GM21381 (cell line): ENCODE data around the gene RGS10.
"Not testable (repeated sequence)": the region's sequence is repeated elsewhere in the genome, so short reads cannot be mapped to it uniquely, and the experiment has no call there.

Experiments
- ATAC-seq: cut with Tn5 transposase; IDR thresholded peaks from one replicate; pipeline ENCODE4 v1.9.1; 2021; ENCODE audit warnings: mild to moderate bottlenecking, moderate library complexity; ENCODE audit not compliant: unreplicated experiment

RGS10 gene

DNA sequence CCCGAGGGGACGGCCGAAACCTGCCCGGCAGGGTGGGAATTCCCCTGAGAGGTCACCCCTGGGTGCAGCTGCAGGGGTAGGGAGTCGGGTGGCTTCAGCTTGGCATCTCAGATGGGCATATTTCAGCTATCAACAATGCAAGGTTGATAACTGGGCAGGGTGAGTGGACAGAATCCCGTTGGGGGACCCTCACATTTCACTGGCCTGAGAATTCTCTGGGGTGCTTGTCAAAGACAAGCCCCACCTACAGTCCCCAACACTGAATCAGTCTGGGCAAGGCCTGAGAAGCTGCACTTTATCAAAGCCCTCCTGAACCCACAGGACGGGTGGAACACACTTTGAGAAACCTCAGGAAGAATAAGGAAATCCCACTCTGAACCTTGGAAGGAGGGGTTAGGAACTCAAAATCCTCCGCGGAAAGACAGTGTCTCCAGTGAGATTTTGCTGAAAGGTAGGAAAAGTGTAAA is 3.1 kb downstream of the RGS10 start:
- ATAC-seq, result no peak

DNA sequence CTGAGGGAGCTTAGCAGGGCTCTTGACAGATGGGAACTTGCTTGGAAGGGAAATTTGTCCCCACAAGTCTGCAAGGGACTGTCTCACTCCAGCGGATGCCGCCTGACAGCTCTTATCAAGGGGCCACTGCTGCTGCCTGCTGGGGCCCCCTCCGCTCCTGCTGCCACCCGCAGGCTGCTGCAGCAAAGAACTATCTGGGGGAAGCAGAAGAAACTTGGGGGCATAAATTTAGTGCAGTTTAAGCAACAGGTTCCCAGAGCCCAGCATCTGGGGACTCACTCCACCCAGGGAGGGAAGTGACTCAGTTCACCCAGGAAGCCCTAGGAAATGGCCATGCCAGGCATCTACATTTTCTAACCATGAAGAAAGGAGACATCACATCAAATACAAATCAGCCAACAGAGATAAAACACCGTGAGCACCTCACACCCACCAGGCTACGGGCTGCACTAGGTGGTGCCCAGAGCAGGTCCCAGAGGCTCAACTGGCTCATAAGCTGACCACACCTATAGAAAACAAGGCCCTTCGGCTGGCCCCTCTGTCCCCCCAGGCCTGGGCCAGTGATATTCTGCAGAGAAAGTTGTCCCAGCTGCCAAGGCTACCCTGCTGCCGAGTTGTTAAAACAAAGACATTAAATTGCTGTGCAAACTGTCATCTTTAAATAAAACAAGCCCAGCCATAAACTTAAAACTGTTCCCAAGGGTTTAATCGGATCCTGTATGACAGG is 3.7 kb downstream of the RGS10 start:
- ATAC-seq, result no peak

DNA sequence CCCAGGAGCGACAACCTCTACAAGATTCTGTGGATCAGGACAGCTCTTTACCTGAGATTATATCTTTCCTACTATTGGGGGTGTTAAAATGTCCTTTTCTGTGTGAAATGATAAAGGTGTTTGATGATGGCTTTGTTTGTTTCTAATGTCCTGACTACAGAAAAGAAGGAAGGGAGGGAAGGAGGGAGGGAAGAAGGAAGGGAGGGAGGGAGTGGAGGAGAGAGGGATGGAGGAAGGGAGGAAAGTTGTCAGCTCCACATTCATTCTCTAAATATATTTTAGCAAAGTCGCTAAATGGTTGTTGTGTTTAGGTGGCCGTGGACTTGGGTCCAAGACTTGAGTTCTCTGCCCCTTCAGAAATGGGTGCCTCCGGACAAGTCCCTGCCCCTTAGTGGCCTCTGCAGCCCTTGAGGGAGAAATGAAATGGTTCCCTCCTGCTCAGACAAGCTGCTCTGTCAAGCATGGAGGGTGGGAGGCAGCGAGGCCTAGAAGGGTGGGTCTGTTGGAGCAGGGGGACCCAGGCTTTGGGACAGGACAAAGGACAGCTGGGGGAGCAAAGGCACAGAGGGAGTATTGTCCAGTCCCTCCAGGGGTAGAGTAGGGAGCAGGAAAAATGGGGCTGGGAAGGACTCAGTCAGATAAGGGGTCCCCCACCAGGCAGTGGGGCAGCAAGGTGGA is 4.4 kb downstream of the RGS10 start:
- ATAC-seq, result no peak

- ATAC-seq, result no peak
Observed at GRCh38 chr10:119536508-119537025, 6.0 kb downstream of the RGS10 start.

DNA sequence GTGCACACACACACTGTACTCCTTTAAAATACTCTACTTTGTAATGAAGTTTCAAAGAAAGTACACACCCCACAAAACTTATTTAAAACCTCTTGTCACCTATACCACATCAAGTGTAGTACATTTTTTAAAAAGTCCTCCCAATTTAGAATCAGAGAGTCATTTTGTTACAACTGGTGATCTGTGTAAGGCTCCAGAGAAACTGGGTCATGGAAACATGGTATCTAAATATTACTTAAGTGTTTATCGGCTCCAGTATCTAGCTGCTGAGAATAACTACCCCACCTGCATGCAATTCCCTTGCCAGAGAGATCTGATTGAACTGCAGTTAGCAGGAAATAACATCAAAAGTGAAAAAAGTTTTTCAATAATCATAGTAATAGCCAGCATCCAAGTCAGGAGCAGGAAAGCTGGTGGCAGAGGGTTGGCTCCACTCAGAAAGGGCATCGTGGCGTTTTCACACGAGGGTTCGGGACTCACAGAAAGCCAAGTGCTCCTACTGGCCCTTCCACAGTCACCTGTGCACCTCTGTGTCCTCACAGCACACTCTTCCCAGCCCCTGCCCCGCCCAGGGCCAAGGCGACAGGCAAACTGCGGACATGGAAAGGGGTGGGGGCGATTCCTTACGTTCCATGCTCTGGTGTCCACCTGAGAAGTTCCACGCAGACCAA is 6.5 kb downstream of the RGS10 start:
- ATAC-seq, result no peak

DNA sequence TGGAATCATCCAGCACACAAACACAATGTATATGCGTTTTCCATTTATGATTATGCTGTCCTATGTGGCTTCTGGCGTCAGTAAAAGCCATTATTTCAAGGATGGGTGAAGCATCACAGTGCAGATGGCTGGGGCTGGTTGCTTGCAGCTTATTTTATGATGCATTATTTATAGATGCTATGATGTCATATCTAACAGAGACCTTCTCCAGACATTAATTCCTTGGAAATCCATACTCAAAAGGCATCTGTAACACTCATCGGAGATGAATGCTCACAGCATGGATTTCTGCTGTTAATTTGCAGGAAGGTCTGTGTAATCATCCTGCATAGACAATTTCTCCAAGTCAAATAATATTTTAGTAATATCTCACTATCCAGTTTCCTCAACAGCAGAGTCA is 7.2 kb downstream of the RGS10 start:
- ATAC-seq, result no peak

DNA sequence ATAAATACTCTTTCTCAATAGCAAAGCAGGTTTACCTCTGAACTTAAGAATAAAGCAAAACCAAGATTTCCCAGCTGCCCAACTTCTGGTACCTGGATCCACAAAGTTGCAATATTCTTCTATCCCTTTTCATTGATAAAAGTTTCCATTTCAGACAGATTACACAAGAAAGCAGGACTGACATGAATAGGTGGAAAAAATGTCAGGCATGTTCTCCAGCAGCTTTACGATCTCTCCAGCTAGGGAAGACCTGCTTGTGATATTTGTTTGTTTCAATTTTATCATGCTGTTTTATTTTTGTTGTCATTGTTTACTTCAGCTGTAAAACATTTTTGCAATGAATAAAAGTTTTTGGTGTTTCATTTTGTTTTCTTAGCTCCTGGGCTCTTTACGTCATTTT is 9.0 kb downstream of the RGS10 start:
- ATAC-seq, result no peak

- ATAC-seq, result not testable (repeated sequence)
Observed at GRCh38 chr10:119532791-119533190, 9.7 kb downstream of the RGS10 start.

- not testable (repeated sequence) for ATAC-seq
Observed at GRCh38 chr10:119532251-119532650, 10.3 kb downstream of the RGS10 start.

DNA sequence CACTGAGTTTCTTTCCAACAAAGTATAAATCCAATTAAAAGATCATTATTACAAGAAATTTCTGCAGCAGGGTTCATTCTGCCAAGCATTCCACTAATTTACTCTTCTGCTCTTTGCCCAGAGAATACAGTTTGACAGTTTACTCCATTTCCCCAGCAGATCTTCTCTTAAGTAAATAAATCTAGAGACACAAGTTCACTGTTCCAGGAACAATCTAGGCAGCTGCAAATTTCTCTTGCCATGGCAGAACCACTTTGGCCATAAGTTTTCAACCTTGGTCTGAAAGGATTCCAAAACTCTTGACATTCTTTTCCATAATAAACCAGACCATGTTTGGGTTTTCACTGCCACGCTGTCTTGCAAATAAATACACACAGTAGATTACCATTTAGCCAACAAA is 11.5 kb downstream of the RGS10 start:
- ATAC-seq, result no peak

DNA sequence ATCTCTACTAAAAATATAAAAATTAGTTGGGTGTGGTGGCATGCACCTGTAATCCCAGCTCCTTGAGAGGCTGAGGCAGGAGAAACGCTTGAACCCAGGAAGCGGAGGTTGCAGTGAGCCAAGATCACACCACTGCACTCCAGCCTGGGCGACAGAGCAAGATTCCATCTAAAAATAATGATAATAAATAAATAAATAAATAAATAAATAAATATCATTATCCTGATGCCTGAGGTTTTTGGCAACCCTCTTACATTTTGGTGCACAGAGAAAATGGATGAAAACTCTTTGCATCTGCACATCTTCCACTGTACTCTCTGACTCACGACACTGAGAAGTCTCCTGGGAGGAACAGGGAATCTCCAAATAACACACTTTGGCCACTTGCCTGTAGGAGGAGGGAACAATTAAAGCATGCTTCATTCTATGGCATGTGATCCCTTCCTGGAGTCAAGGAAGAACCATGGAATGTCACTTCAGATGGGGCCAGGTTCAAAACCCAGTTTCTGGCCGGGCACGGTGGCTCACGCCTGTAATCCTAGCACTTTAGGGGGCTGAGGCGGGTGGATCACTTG is 13.8 kb downstream of the RGS10 start:
- not testable (repeated sequence) for ATAC-seq

DNA sequence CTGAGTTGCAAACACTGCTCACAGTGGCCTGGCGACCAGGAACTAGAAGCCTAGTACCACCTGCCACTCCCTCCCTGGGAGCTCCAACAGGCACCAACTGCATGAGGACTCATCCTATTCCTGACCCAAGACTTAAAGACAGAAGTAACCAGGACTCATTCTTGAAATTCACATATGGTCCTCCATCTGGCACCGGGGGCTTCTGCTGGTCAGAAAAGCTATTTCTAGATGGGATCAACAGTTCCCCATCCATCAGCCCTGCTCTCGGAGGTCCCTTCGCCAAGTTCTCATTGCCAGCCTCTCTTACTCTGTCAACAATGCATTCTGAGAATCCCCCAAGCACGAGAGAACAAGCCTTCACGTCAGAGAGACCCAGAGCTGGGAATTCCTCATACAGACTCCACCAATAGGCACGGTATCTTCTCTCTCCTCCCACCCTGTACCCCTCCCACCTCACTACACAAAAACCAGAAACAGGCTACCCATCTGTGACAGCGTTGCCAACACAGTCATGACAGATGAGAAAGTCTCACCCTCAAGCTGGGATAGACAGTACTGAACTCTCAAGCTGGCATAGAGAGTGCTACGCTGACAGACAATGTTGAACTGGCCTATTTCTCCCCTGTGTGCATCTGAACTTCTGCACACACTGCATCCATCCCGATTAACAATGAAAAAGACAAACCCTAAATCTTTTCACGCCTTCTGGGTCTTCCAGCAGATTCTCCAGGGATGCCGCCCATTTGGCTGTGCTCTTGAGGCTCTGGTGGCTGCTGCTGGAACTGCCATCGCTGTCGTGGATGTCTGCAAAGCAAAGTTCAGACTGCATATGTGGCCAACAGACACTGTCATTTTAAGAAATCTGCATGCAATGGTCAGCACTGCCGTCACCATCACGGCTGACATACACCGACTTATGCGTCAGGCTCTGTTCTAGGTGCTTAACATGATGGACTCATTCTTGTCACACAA is 15.6 kb downstream of the RGS10 start:
- ATAC-seq, result no peak

DNA sequence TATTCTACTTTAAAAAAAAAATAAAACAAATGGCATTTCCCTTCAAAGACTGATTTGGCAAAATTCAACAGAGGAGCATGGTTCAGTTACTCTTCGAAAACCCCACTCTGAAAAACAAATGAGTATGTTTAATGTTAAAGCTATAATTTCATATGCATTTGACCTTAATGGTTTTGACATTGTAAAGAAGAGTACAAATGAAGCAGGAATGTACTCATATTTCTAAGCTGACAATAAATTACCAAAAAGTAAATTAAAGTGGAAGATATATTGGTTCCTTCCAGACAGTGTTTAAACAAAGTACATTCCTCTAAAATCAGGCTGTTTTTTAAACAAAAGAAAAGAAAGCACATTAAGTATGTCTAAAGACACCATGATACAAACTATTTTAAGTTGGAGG is 16.4 kb downstream of the RGS10 start:
- no peak for ATAC-seq

GRCh38 chr10:119525116-119525515 is 17.4 kb downstream of the RGS10 start:
- ATAC-seq, result no peak

DNA sequence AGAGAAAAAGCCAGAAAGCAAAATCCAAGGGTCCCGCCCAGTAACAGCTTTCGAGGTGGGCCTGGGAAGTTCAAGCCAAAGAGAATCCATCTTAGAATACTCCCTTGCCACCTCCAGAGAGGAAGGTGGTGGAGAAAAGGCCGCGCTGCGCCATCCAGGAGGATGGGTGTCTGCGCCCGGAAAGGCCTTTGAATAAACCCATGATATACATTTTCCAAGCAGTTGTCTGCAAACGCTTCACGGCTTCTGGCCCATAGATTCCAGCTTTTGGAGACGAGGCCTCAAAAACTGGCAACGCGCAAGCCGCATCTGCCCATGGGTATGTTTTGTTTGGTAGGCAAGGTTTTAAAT is 17.8 kb downstream of the RGS10 start:
- no peak for ATAC-seq

DNA sequence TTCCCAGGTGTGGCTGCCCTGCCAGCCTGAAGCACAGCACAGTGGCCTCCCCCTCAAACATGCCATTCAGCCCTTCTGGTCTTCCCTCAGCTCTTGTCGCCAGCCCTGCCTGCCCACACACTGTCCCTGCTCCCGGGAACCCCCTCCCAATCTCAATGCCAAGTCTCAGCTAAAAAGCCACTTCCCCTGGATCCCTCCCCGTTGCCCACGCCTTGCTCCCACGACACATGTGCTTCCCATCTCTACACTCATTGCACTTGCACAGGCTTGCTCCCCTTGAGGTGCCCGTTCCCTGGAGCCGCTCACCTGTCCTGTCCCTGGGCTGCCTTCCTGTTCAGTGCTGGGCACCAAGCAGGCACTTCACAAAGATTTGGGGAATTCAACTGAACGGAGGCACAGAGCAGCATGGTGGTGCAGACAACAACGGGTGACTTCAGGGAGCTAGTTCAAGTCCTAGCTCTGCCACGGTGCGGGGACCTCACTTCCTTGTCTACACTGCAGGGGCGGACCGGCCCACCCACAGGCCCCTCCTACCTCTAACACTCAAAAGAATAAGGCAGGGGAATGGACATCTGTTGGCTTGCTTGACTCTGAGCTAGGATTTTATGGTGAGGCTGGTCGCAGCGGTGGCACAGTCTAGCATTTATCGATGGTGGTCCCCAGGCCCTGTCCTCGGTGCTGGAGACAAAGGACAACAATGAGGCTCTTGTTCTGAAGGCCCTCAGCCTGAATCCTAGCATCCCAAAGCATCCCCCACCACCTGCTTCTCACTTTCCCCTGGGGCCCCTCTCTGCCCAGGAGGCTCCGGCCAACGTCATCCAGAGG is 18.4 kb downstream of the RGS10 start:
- ATAC-seq, result no peak

DNA sequence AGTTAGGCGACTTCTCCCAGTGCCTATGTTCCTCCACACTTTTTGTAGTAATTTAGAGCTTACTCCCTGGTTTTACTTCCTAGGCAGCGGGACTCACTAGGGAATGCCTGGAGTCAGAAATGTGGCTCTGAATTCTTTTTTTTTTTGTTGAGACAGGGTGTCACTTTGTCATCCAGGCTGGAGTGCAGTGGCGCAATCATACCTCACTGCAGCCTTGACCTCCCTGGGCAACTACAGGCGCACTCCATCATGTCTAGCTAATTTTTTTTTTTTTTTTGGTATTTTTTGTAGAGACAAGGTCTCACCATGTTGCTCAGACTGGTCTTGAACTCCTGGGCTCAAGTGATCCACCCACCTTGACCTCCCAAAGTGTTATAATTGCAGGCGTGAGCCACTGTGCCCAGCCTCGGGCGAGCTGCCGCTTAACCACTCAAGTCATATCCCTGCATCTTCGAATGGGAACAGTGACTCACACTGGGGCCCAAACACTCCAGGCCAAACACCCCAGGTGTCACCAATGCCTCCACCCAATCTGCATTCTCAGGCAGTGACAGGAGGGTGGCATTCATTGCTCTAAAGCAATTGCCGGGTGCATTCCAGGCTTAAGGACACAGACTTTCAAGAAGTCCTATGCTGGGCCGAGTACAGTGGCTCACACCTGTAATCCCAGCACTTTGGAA is 19.6 kb downstream of the RGS10 start:
- ATAC-seq, result no peak

DNA sequence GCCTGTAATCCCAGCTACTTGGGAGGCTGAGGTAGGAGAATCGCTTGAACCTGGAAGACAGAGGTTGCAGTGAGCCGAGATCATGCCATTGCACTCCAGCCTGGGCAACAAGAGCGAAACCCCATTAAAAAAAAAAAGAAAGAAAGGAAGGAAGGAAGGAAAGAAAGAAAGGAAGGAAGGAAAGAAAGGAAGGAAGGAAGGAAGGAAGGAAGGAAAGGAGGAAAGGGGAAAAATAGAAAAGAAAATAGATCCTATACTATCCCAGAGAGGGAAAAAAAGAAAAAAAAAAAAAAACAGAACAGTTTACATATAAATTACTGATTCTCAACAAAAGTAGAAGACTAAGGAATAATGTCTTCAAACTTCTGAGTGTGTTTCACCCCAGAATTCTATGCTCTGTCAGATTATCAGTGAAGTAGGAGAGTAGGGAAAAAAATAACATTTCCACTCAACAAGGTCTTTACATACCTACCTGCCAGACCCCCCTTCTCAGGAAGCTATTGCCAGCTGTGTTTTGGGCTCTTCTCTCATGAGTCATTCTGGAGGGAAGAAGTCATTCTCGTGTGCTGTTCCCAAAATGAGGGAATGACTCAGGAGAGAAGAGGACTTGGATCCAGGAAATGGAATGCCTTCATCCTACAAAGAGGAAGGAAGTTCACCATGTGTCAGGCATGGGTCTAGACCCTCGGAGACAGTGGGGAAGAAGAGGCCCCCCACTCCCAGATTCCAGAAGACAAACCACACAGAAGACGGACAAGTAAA is 20.9 kb downstream of the RGS10 start:
- no peak for ATAC-seq
